A549 treated with ZK216348 at 1 μM for 4 hours (cell line): ENCODE measurements around the gene KITLG. TPM values are rescaled to one million over a fixed set of nuclear protein-coding genes. Genes with fewer than 3 reads are reported as not detected.

Experiments
- total RNA-seq: library from RNA; stranded (reverse); fragments of 200-300 nt; extraction: Qiagen RNA extraction; gene quantifications from 5 replicates; pipeline ENCODE4 v1.2.3, GENCODE V29; 2022; ENCODE audit warnings: low read depth

Gene KITLG, protein sequence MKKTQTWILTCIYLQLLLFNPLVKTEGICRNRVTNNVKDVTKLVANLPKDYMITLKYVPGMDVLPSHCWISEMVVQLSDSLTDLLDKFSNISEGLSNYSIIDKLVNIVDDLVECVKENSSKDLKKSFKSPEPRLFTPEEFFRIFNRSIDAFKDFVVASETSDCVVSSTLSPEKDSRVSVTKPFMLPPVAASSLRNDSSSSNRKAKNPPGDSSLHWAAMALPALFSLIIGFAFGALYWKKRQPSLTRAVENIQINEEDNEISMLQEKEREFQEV
- 8.5 to 16.2 TPM (median 14.1 TPM) in 5 replicates for total RNA-seq

DNA sequence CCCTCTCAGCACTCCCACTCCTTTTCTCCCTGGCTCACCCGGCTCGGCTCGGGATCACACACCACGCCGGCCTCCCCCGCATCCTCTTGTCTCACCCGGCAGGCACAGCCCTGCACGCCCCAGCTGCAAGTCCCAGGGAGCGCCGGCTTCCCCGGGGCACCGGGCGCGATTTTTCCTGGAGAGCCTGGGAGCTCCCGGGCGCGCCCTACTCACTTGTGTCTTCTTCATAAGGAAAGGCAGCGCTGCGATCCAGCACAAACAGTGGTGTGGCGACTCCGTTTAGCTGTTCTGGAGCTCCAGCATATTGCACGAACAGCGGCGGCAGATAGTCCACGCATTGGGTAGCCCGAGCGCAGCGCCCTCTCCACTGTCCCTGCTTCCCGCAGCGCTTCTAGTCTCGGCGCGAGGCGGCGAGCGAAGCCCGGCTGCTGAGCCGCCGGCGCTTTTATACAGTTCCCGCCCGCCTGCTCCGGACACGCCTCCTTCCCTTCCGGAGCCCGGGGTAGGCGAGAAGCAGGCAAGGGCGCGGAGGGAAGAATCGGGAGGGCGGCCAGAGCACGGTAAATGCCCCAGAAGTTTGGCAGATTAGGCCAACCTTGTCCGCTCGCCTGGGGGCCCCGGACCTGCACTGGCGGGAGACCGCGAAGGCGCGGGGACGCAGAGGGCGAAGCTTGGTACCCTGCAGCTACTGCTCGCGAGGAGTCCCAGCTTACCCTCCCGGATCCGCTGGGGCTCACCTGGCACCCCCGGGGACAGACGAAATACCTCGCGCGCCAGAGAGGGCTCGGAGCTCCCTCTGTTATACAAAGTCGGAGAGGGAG, at the start of gene KITLG:
KITLG (minus strand) TSS at position 421 of the 821 bp plus-strand sequence; CDS start at position 228, 193 bp downstream.

